Measurements from ENCODE around the gene PTPRK.
"Not testable (repeated sequence)": the region's sequence is repeated elsewhere in the genome, so short reads cannot be mapped to it uniquely, and the experiment has no call there.

The PTPRK gene

GRCh38 chr6:127954082-127954481 is 566.3 kb downstream of the PTPRK start:
- no peak for DNase-seq (ENCODE audit: low spot score)

- no peak for DNase-seq (ENCODE audit: low spot score)
Measured at GRCh38 chr6:127952831-127953230, 567.6 kb downstream of the PTPRK start.

DNA sequence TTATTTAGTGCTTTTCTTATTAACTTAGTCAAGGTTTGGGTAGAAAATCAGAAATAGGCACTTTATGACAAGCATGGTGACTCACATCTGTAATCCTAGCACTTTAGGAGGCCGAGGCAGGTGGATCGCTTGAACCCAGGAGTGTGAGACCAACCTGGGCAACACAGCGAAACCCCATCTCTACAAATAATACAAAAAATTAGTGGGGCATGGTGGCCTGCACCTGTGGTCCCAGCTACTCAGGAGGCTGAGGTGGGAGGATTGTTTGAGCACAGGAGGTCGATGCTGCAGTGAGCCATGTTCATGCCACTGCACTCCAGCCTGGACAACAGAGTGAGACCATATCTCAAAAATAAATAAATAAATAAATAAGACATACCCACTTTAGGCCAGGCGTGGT is 568.2 kb downstream of the PTPRK start:
- DNase-seq (ENCODE audit: low spot score), result no peak

DNA sequence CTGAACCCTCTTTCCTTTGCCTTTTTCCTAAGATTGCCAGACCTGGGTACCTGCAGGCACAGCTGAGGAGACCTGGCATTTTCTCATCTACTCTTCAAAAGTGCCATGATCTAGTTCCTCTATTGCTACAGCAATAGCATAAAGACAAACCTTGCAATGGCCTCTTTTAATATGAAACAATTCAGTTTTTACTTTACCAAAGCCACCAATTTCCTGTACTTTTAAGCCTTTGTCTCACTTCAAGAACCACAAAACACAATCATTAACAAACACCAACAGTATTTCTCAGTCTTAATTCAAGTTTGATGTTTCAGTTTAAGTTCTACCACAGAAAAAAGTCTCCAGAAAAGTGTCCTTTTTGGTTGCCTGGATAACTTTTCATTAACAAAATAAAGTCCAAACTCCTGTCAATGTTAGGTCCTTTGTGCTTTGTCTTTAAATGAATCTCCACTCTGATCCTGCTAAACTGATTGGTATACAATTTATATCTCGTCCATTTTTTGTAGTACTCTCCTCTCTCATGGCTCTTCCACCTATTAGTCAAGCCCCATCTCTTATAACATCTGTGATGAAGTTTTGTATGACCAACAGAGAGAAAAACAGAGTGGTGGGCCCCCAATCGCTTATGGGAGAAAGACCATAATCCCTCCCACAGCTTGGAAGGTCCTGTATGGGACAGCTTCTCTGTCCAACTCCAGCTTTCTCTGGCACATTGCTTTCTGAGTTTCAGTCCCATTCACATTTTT is 569.1 kb downstream of the PTPRK start:
- DNase-seq (ENCODE audit: low spot score), result no peak

- no peak for DNase-seq (ENCODE audit: low spot score)
Measured at GRCh38 chr6:127950566-127951145, 569.7 kb downstream of the PTPRK start.

- no peak for DNase-seq (ENCODE audit: low spot score)
Measured at GRCh38 chr6:127949251-127949650, 571.1 kb downstream of the PTPRK start.

GRCh38 chr6:127946388-127946787 is 574.0 kb downstream of the PTPRK start:
- DNase-seq (ENCODE audit: low spot score), result no peak

DNA sequence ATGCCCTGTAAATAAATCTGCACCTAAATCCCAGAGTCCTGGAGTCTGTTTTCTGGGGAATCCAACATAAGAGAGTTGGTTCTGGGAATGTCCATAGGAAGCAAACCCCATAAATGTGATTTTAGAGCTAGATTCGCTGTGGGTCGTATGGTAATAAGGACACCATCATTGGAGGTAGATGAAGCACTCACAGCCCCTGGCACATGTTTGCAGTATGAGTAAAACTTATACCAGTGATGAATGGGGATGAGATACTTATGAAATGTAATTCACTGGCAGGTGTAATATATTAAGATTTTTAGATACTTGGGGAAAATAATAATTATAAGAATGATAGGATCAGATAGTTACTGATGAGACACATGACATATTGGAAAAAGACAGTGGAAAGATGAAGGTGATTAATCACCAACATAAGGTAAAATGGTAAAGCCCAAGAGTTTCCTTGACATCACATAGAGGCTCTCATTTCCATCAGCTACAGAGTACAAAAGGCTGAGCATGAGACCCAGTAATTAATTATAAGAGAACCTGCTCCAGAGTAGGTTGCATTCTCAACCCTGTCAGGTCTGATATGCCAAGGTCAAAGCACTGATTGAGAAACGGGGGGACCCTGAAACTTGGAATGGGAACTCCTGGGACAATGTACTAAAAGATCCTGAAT is 574.8 kb downstream of the PTPRK start:
- DNase-seq (ENCODE audit: low spot score), result no peak

DNA sequence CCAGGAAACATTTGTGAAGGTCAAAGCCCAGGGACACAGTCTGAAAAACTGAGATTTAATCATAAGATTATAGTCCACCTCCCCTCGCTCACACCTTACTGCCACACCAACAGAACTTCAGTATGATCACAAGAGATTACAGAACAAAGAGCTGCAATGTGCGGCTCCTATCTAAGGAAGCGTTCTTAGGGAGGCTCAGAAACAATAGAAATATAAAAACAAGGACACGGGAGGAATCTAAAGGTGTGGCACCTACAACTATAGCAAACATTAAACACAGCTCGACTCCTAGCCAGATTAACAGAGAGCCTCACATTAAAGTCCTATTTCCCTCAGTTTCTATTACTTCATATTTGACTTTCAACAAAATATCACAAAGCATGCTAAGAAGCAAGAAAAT is 579.2 kb downstream of the PTPRK start:
- DNase-seq (ENCODE audit: low spot score), result no peak

- DNase-seq (ENCODE audit: low spot score), result no peak
Measured at GRCh38 chr6:127939442-127940066, 580.8 kb downstream of the PTPRK start.

DNA sequence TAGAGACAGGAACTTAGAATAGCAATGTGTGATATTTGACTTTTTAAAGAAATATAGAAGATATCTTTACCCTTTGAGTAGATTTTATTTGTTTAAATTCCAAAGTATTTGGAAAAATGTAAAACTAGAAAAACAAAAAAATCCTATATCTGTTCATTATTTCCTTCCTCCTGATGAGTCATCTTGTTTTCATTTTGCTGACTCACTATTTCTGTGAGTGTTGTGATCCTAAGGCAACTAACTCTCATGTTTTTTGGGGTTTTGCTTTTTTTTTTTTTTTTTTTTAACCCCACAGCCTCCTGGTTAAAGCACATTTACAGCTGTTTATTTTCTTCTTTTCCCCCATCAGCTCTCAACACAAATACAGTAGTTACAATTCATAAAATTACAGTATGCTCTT is 581.7 kb downstream of the PTPRK start:
- DNase-seq (ENCODE audit: low spot score), result peak; percentile 6

DNA sequence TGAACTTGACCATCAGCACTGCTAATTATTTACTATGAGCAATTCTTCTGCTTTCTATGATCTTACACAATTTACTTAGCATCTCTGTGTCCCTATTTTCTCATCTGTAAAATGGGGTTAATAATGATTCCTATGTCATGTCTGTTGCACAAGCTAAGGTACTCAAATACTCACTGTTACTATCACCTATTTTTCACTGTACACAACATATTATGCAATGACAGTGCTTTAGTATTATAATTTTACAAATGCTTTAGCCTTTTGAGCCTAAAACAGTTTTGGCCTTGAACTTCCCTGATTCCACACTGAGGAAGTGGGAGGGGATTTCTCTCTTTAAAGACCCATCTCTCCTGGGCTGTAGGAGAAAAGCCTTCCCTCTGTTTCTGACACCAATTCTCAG is 582.7 kb downstream of the PTPRK start:
- no peak for DNase-seq (ENCODE audit: low spot score)

DNA sequence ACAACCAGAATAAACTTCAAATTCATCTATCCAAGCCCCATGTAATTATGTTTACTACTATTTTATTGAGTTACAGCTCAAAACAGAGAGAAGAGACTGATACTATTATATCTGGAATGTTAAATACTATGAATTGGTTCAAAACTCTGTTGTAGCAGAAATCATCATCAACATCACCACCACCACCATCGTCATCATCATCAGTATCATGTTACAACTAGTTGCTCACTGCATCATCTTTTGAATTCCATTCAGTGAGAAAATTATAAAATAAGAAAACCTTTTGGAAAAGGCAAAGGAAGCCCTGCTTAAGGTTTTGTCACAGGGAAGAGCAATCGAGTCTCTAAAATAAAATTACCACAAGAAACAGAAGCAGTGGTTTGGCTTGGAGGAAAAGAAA is 583.3 kb downstream of the PTPRK start:
- no peak for DNase-seq (ENCODE audit: low spot score)

DNA sequence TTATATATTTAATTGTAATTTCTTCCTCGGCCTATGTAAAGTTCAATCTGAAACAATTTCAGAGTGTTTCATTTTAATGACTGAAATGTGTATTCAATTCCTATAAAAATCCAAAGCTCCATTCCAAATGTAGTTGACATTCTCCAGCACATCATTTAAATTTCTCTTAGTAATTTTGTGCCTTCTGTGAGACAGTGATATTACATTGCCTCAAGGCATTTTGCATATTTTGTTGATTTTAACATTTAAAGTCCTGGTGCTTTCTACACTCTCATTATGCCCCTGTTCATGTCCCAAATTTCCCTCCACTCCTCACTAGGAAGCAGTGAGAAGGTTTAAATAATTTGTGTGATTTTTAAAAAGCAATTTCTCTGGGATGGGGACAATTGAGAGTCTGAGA is 585.4 kb downstream of the PTPRK start:
- no peak for DNase-seq (ENCODE audit: low spot score)

- DNase-seq (ENCODE audit: low spot score), result no peak
Measured at GRCh38 chr6:127933852-127934840, 586.3 kb downstream of the PTPRK start.

- DNase-seq (ENCODE audit: low spot score), result no peak
Measured at GRCh38 chr6:127933137-127933536, 587.3 kb downstream of the PTPRK start.

DNA sequence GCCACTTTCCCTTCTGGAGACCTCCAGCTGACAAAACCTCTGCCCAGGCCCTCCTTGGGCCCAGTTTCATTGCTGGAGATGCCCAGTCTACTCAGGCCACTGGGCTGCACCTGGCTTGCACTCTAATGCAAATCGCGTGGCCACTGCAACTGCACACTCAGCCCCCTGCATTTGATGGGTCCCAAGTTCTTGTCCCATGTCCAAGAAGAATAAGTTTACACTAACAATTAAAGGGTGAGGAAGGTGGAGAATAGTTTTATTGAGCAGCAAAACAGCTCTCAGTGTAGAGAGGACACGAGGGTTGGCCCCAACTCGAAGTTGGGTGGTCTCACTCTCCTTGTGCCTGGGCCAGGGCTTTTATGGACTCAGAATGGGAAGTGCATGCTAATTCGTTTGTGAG is 587.7 kb downstream of the PTPRK start:
- no peak for DNase-seq (ENCODE audit: low spot score)

GRCh38 chr6:127926441-127926840 is 594.0 kb downstream of the PTPRK start:
- DNase-seq (ENCODE audit: low spot score), result not testable (repeated sequence)

- DNase-seq (ENCODE audit: low spot score), result no peak
Measured at GRCh38 chr6:127924440-127924839, 596.0 kb downstream of the PTPRK start.

DNA sequence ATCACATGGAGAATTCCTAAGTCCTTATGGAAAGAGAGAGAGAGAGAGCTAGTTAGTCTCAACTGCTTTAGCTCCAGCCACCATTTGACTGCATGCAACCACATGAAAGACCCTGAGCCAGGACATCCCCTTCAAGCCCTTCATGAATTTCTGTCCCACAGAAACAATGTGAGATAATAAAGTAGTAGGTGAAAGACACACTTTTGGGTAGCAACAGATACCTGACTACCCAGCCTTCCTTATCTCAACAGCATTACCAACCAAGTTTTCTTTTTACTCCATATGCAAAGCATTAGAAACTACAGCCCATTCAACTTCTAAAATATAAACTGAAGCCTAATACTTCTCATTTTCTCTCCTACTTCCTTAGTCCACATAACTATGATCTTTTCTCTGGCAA is 596.4 kb downstream of the PTPRK start:
- no peak for DNase-seq (ENCODE audit: low spot score)

GRCh38 chr6:127923135-127923534 is 597.3 kb downstream of the PTPRK start:
- DNase-seq (ENCODE audit: low spot score), result no peak

GRCh38 chr6:127921982-127922381 is 598.4 kb downstream of the PTPRK start:
- DNase-seq (ENCODE audit: low spot score), result no peak

Data from COLO829 (cell line).